Fibroblast of lung (primary cell): ENCODE data around the gene LCN6. TPM values are rescaled to one million over a fixed set of nuclear protein-coding genes. Genes with fewer than 3 reads are reported as not detected.

Experiments used
- DNase-seq, 2 donors: peaks; one replicate each; pipeline versions ENCODE4 v3.0.0 to v3.0.0-alpha.2; 2010; ENCODE audit warnings: low read depth in 2 of 2
- H2AFZ ChIP-seq: 2 replicates; pipeline ENCODE4 v1.5.1; 2012; ENCODE audit warnings: low read length, control low read depth, inconsistent platforms
- H3K27ac ChIP-seq: 2 replicates; pipeline ENCODE4 v1.5.1; 2011; ENCODE audit warnings: low read length, control low read depth; ENCODE audit not compliant: insufficient read depth
- H3K27me3 ChIP-seq: 2 replicates; pipeline ENCODE4 v1.5.1; 2011; ENCODE audit warnings: mild to moderate bottlenecking, low read length; ENCODE audit not compliant: control insufficient read depth, insufficient read depth
- H3K36me3 ChIP-seq: 2 replicates; pipeline ENCODE4 v1.5.1; 2011; ENCODE audit warnings: low read length; ENCODE audit not compliant: control insufficient read depth, insufficient read depth
- H3K4me1 ChIP-seq: 2 replicates; pipeline ENCODE4 v1.5.1; 2011; ENCODE audit warnings: low read length; ENCODE audit not compliant: control insufficient read depth, insufficient read depth; ENCODE audit errors: extremely low read depth
- H3K4me2 ChIP-seq: 2 replicates; pipeline ENCODE4 v1.5.1; 2011; ENCODE audit warnings: low read length, control low read depth; ENCODE audit not compliant: insufficient read depth; ENCODE audit errors: extremely low read depth
- H3K4me3 ChIP-seq, 4 experiments: fragments of 200-600 bp in 1 of 4; sonication (generic) in 1 of 4; replicated peaks in 1 of 4; 2 replicates each; pipeline ENCODE4 v1.5.1; 2011 to 2016; ENCODE audit warnings: low read length in 4 of 4, low read depth in 3 of 4, mild to moderate bottlenecking in 3 of 4, control low read depth in 2 of 4, inconsistent platforms in 1 of 4, mixed read lengths in 1 of 4; ENCODE audit not compliant: insufficient read depth in 1 of 4; ENCODE audit errors: control extremely low read depth in 1 of 4
- H3K79me2 ChIP-seq: 2 replicates; pipeline ENCODE4 v1.5.1; 2012; ENCODE audit warnings: mild to moderate bottlenecking, low read length, inconsistent platforms; ENCODE audit not compliant: control insufficient read depth, insufficient read depth
- H3K9ac ChIP-seq: 2 replicates; pipeline ENCODE4 v1.5.1; 2011; ENCODE audit warnings: mild to moderate bottlenecking, low read length, control low read depth; ENCODE audit not compliant: insufficient read depth
- H3K9me3 ChIP-seq: 2 replicates; pipeline ENCODE4 v1.5.1; 2012; ENCODE audit warnings: low read depth, low read length; ENCODE audit not compliant: control insufficient read depth, insufficient read depth
- H4K20me1 ChIP-seq: 2 replicates; pipeline ENCODE4 v1.5.1; 2011; ENCODE audit warnings: low read length; ENCODE audit not compliant: control insufficient read depth, insufficient read depth; ENCODE audit errors: extremely low read depth
- CTCF ChIP-seq, 2 donors: IDR thresholded peaks in 1 of 2; conservative IDR thresholded peaks in 1 of 2; 1 replicate in 1 of 2; 2 replicates in 1 of 2; pipeline ENCODE4 v1.5.1; 2011 to 2012; ENCODE audit warnings: low read length in 2 of 2, control low read depth in 1 of 2, inconsistent platforms in 1 of 2, low read depth in 1 of 2, mild to moderate bottlenecking in 1 of 2
- EZH2 ChIP-seq: IDR thresholded peaks from 2 replicates; pipeline ENCODE4 v1.5.1; 2012; ENCODE audit warnings: low read length, control low read depth, mild to moderate bottlenecking; ENCODE audit errors: missing control alignments
- polyA plus RNA-seq, 2 donors: library from polyadenylated mRNA; depleted of rRNA in 1 of 2; stranded (reverse) in 1 of 2; unstranded in 1 of 2; fragments of >200 nt; gene quantifications; 2 replicates each; pipeline ENCODE4 v1.2.1, GENCODE V29; 2011 to 2012; ENCODE audit warnings: missing spikeins in 1 of 2
- total RNA-seq: library from RNA; depleted of rRNA; stranded (reverse); fragments of >200 nt; gene quantifications from 2 replicates; pipeline ENCODE4 v1.2.1, GENCODE V29; 2014

The LCN6 gene
- total and polyA plus RNA-seq, 2 donors (not counting 1 experiment from before 2014, with no cell fraction given), result not detected

GRCh38 chr9:136710543-136710942 is 37.8 kb downstream of the LCN6 start:
- no peaks in the 10 kb centered on the region for H3K79me2 ChIP-seq
- no peaks in the 10 kb centered on the region for H4K20me1 ChIP-seq
- H2AFZ ChIP-seq, result no peak overlapping the region
- no peak overlapping the region for H3K4me2 ChIP-seq
- no peak overlapping the region for H3K9ac ChIP-seq
- no peak for TF ChIP-seq EZH2
- no peak for TF ChIP-seq CTCF (conservative IDR thresholded peaks at IDR 0.05 in 1 of 2, IDR thresholded peaks at IDR 0.05 in 1 of 2; ENCODE audit: low read depth in 1 of 2, low read length in 2 of 2)
- H3K27ac ChIP-seq, result no peak overlapping the region
- no peak overlapping the region for H3K4me3 ChIP-seq
- no peaks in the 10 kb centered on the region for H3K9me3 ChIP-seq
- no peaks in the 10 kb centered on the region for H3K36me3 ChIP-seq
- H3K4me1 ChIP-seq, result no peaks in the 10 kb centered on the region
- DNase-seq, result no peak
- peaks cover 4% of the 10 kb centered on the region for H3K27me3 ChIP-seq

- Histone ChIP-seq H3K27me3 (peaks cover 4% of the 10 kb centered on the region), H3K36me3 (no peaks in the 10 kb centered on the region), H3K4me2 (no peak overlapping the region), H3K27ac (no peak overlapping the region), H3K4me1 (no peaks in the 10 kb centered on the region), H2AFZ (no peak overlapping the region), H3K9me3 (no peaks in the 10 kb centered on the region), H4K20me1 (no peaks in the 10 kb centered on the region), H3K79me2 (no peaks in the 10 kb centered on the region), H3K4me3 (no peak overlapping the region), H3K9ac (no peak overlapping the region)
- TF ChIP-seq CTCF (conservative IDR thresholded peaks at IDR 0.05 in 1 of 2, IDR thresholded peaks at IDR 0.05 in 1 of 2; ENCODE audit: low read depth in 1 of 2, low read length in 2 of 2), result no peak
- TF ChIP-seq EZH2, result no peak
- DNase-seq, result no peak
Measured at GRCh38 chr9:136709454-136710109, 38.7 kb downstream of the LCN6 start.

GRCh38 chr9:136707849-136708517 is 40.3 kb downstream of the LCN6 start:
- Histone ChIP-seq H4K20me1 (no peaks in the 10 kb centered on the region), H3K27ac (no peak overlapping the region), H3K4me2 (no peak overlapping the region), H3K27me3 (no peaks in the 10 kb centered on the region), H2AFZ (no peak overlapping the region), H3K36me3 (no peaks in the 10 kb centered on the region), H3K4me3 (no peak overlapping the region), H3K9ac (no peak overlapping the region), H3K79me2 (no peaks in the 10 kb centered on the region), H3K9me3 (no peaks in the 10 kb centered on the region), H3K4me1 (no peaks in the 10 kb centered on the region)
- no peak for TF ChIP-seq CTCF (conservative IDR thresholded peaks at IDR 0.05 in 1 of 2, IDR thresholded peaks at IDR 0.05 in 1 of 2; ENCODE audit: low read depth in 1 of 2, low read length in 2 of 2)
- TF ChIP-seq EZH2, result no peak
- DNase-seq, result no peak
